OCI-LY1 (cell line): ENCODE data around the gene SFTPB.
"Not testable (repeated sequence)": the region's sequence is repeated elsewhere in the genome, so short reads cannot be mapped to it uniquely, and the experiment has no call there.

ENCODE experiments used
- H2AFZ ChIP-seq: fragments of 200-600 bp; sonication (generic), shearing (Covaris generic); 2 replicates; pipeline ENCODE4 v1.6.0; 2014; ENCODE audit warnings: antibody characterized with exemption, mild to moderate bottlenecking, low read length
- H3F3A ChIP-seq: fragments of 200-600 bp; sonication (generic), shearing (Covaris generic); 2 replicates; pipeline ENCODE4 v1.6.0; 2014; ENCODE audit warnings: mild to moderate bottlenecking, antibody characterized with exemption, low read length, moderate library complexity; ENCODE audit not compliant: insufficient read depth
- H3K27ac ChIP-seq: fragments of 200-600 bp; sonication (generic); 2 replicates; pipeline ENCODE4 v1.5.1; 2014; ENCODE audit warnings: low read length, mixed run types, mild to moderate bottlenecking, low read depth; ENCODE audit not compliant: poor library complexity, severe bottlenecking
- H3K27me3 ChIP-seq: fragments of 200-600 bp; sonication (generic); 2 replicates; pipeline ENCODE4 v1.6.0; 2014; ENCODE audit warnings: antibody characterized with exemption, mild to moderate bottlenecking, low read length, moderate library complexity; ENCODE audit not compliant: insufficient read depth
- H3K36me3 ChIP-seq: fragments of 200-600 bp; sonication (generic); 2 replicates; pipeline ENCODE4 v1.6.1; 2014; ENCODE audit warnings: mild to moderate bottlenecking, antibody characterized with exemption, low read length, moderate library complexity, mixed read lengths; ENCODE audit not compliant: insufficient read depth
- H3K4me1 ChIP-seq: fragments of 200-600 bp; sonication (generic); 2 replicates; pipeline ENCODE4 v1.5.1; 2014; ENCODE audit warnings: mild to moderate bottlenecking, low read length, moderate library complexity; ENCODE audit not compliant: insufficient read depth, severe bottlenecking
- H3K4me2 ChIP-seq: fragments of 200-600 bp; sonication (generic), shearing (Covaris generic); 2 replicates; pipeline ENCODE4 v1.6.1; 2014; ENCODE audit warnings: low read length
- H3K4me3 ChIP-seq: fragments of 200-600 bp; sonication (generic); 2 replicates; pipeline ENCODE4 v1.5.1; 2014; ENCODE audit warnings: low read length, low read depth, mild to moderate bottlenecking, mixed read lengths; ENCODE audit not compliant: poor library complexity, severe bottlenecking
- H3K79me2 ChIP-seq: fragments of 200-600 bp; shearing (Covaris generic); 2 replicates; pipeline ENCODE4 v1.6.1; 2016; ENCODE audit warnings: mixed run types, low read length, mixed read lengths; ENCODE audit not compliant: insufficient read depth
- H3K9ac ChIP-seq: fragments of 200-600 bp; sonication (generic), shearing (Covaris generic); 2 replicates; pipeline ENCODE4 v1.6.1; 2014; ENCODE audit warnings: mild to moderate bottlenecking, low read length, mixed read lengths
- H3K9me2 ChIP-seq: fragments of 200-600 bp; sonication (generic), shearing (Covaris generic); 2 replicates; pipeline ENCODE4 v1.6.1; 2014; ENCODE audit warnings: low read depth, mild to moderate bottlenecking, low read length, mixed read lengths
- H3K9me3 ChIP-seq: fragments of 200-600 bp; shearing (Covaris generic); 2 replicates; pipeline ENCODE4 v1.6.1; 2014; ENCODE audit warnings: low read length, mixed read lengths
- H4K20me1 ChIP-seq: fragments of 200-600 bp; sonication (generic), shearing (Covaris generic); 2 replicates; pipeline ENCODE4 v1.6.0; 2016; ENCODE audit warnings: mild to moderate bottlenecking, low read length; ENCODE audit not compliant: insufficient read depth
- CTCF ChIP-seq: fragments of 200-600 bp; sonication (generic), shearing (Covaris generic); IDR thresholded peaks from 2 replicates; pipeline ENCODE4 v1.5.1; 2017; ENCODE audit warnings: mild to moderate bottlenecking, antibody characterized with exemption, low read length, moderate library complexity, mixed read lengths
- EZH2 ChIP-seq: fragments of 200-600 bp; sonication (generic), shearing (Covaris generic); IDR thresholded peaks from 2 replicates; pipeline ENCODE4 v1.8.0; 2017; ENCODE audit warnings: borderline replicate concordance, mixed run types, mild to moderate bottlenecking, antibody characterized with exemption, low read length, moderate library complexity, mixed read lengths

SFTPB gene

GRCh38 chr2:85621338-85621737 is 46.7 kb downstream of the SFTPB start:
- no peak overlapping the region for H3K27ac ChIP-seq
- no peaks in the 10 kb centered on the region for H3F3A ChIP-seq
- H3K27me3 ChIP-seq, result no peaks in the 10 kb centered on the region
- no peak overlapping the region for H3K4me3 ChIP-seq
- peaks cover 28% of the 10 kb centered on the region for H3K79me2 ChIP-seq
- no peaks in the 10 kb centered on the region for H3K9me2 ChIP-seq
- no peaks in the 10 kb centered on the region for H4K20me1 ChIP-seq
- no peak overlapping the region for H3K4me2 ChIP-seq
- TF ChIP-seq CTCF (no peak), EZH2 (no peak)
- peaks cover 82% of the 10 kb centered on the region for H3K36me3 ChIP-seq
- no peak overlapping the region for H3K9ac ChIP-seq
- H3K9me3 ChIP-seq, result no peaks in the 10 kb centered on the region
- no peak overlapping the region for H2AFZ ChIP-seq
- peaks cover 12% of the 10 kb centered on the region for H3K4me1 ChIP-seq

GRCh38 chr2:85619617-85620016 is 48.4 kb downstream of the SFTPB start:
- Histone ChIP-seq H4K20me1 (no peaks in the 10 kb centered on the region), H3K9me3 (no peaks in the 10 kb centered on the region), H3K27ac (no peak overlapping the region), H3K9ac (no peak overlapping the region), H3K79me2 (peaks cover 31% of the 10 kb centered on the region), H3K4me3 (no peak overlapping the region), H3K4me1 (peaks cover 12% of the 10 kb centered on the region), H3K4me2 (no peak overlapping the region), H3K27me3 (no peaks in the 10 kb centered on the region), H3F3A (no peaks in the 10 kb centered on the region), H2AFZ (no peak overlapping the region), H3K9me2 (no peaks in the 10 kb centered on the region), H3K36me3 (peaks cover 65% of the 10 kb centered on the region)
- TF ChIP-seq EZH2 (no peak), CTCF (no peak)

GRCh38 chr2:85617723-85618122 is 50.3 kb downstream of the SFTPB start:
- H3K27me3 ChIP-seq, H2AFZ ChIP-seq, H3K27ac ChIP-seq, H3K9me2 ChIP-seq, H3K9me3 ChIP-seq, H3F3A ChIP-seq, H4K20me1 ChIP-seq: not testable (repeated sequence)
- peaks cover 47% of the 10 kb centered on the region for H3K36me3 ChIP-seq
- peak overlapping the region; percentile 95 for H3K4me3 ChIP-seq
- H3K79me2 ChIP-seq, result peaks cover 31% of the 10 kb centered on the region
- H3K9ac ChIP-seq, result peak overlapping the region; percentile 98; the same call in 1 of the 2 replicates
- peak overlapping the region; percentile 78 for H3K4me2 ChIP-seq
- peaks cover 14% of the 10 kb centered on the region for H3K4me1 ChIP-seq

- Histone ChIP-seq H3K79me2 (peaks cover 27% of the 10 kb centered on the region), H3F3A (no peaks in the 10 kb centered on the region), H4K20me1 (no peaks in the 10 kb centered on the region), H3K4me3 (peak overlapping the region; percentile 95), H3K9me3 (no peaks in the 10 kb centered on the region), H3K4me1 (peaks cover 28% of the 10 kb centered on the region), H3K27ac (no peak overlapping the region), H3K4me2 (peak overlapping the region; percentile 78; the same call in 1 of the 2 replicates), H2AFZ (no peak overlapping the region), H3K27me3 (no peaks in the 10 kb centered on the region), H3K36me3 (peaks cover 28% of the 10 kb centered on the region), H3K9ac (no peak overlapping the region; the same call in 1 of the 2 replicates), H3K9me2 (no peaks in the 10 kb centered on the region)
- TF ChIP-seq CTCF (no peak), EZH2 (no peak)
Observed at GRCh38 chr2:85615413-85615728, 52.6 kb downstream of the SFTPB start.

- H3F3A ChIP-seq, H3K27ac ChIP-seq, H3K9ac ChIP-seq, H4K20me1 ChIP-seq, H3K4me3 ChIP-seq, H3K9me3 ChIP-seq, H2AFZ ChIP-seq, H3K27me3 ChIP-seq, H3K9me2 ChIP-seq, H3K4me2 ChIP-seq: not testable (repeated sequence)
- Histone ChIP-seq H3K79me2 (peaks cover 27% of the 10 kb centered on the region), H3K36me3 (peaks cover 23% of the 10 kb centered on the region), H3K4me1 (peaks cover 33% of the 10 kb centered on the region)
Observed at GRCh38 chr2:85614757-85615156, 53.2 kb downstream of the SFTPB start.
